Esophagus mucosa (tissue), 1 donor: ENCODE data around the gene SEMA6D. TPM values are rescaled to one million over a fixed set of nuclear protein-coding genes. Genes with fewer than 3 reads are reported as not detected.
"Not testable (repeated sequence)": the region's sequence is repeated elsewhere in the genome, so short reads cannot be mapped to it uniquely, and the experiment has no call there.

ENCODE experiments used
- ATAC-seq: fragments of 200-7000 bp; cut with Tn5 transposase; one replicate; pipeline ENCODE4 v1.9.1; 2020
- total RNA-seq: library from RNA; stranded (reverse); gene quantifications from one replicate; pipeline ENCODE4 v1.2.4, GENCODE V29; 2023
- donor health status: DM: yes; HTN: yes; CAD: no.

The SEMA6D gene
- total RNA-seq, 1 donor from 2014 or later: 0.92 TPM

DNA sequence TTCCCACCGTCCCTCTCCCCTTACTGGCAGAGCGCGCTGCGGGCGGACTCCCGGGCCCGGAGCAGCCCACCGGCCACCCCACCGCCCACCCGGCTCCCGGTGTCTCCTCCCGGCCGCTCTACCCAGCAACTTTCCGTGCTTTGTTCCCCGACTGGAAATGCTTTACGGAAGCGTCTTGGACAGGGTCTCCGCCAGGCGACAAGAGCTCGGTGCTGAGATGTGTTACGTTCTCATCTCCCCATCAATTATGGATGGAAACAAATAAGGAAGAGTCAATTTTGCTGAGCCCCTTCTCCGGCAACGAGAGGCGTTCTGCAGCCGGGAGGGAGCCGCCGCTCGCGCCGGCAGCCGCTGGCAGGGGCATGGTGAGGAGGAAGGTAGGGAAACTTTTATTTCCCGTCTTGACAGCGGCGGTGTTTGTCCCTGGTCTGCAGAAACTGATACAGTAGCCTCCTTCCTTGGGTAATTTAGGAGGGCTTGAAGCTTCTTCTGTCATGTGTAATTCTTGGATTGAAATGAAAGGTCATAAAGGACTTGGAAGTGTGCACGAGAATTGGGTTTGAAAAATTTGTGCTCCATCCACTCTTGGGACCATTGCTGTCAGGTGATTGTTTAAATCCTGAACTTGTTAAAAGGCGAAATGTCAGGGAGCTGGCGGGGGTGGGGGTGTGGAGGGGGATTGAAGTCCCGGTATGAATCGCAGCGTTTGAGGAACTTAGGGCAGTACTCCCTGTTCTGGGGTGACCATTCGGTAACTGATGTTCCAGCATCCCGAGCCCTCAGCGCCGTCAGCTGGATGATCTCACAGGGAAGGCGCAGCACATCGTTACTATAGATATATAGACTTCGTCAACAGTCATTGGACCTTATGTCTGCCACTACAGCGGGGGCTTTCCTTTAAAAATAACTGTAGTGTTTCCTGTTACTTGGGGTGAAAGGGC is 1.5 kb downstream of the SEMA6D start:
- no peak for ATAC-seq

DNA sequence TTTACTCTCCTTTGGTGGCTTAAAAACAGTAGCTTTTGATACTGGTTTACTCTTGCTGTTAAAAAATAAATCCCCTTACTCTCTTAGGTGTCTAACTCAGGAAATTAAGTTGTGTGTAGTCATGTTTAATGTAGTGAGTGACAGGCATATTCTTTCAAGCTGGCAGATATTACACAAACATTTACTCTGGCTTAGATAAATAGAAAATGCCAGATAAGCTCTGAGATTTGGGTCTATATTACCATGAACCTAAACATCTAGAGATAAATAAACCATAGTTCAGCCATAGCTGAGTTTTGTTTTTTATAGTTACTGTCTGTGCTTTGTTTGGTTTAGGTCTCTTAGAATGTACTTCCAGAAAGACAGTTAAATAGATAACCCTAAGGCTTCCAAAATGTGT is 2.4 kb downstream of the SEMA6D start:
- no peak for ATAC-seq

DNA sequence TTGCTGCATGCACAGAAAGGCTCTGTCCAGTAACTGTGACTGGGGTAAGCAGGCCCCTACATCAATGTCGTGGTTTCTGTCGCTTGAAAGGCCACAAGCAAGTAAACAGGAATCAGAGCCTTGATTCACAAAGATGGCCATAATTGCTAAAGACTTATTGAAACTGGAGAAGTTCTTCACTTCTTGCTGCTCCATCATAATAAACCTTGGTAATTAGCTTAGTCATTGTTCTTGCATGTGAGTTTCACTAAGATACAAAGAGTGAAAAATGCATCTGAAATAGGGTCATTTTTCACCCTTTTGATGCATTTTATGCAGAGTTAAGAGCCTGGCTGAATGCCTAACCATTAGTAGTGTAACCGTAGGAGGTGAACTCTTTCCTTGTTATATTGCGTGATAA is 3.2 kb downstream of the SEMA6D start:
- no peak for ATAC-seq

DNA sequence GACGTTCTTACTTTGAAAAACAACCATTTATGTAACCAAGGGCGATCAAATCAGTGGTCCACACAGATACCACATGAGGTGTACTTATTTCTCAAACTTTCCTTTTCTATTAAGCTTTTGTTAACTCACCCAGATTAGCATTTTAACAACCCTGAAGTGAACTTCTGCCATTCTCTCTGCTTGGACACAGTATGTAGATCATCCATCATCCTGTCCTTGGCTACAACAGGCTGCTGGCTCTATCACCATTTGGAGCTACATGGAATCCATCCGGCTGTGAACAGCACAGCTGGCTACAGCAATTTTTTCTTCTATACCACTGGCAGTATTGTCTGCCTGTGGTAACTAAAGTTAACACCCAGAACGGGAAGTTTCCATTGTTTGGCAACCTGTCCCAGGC is 4.4 kb downstream of the SEMA6D start:
- no peak for ATAC-seq

DNA sequence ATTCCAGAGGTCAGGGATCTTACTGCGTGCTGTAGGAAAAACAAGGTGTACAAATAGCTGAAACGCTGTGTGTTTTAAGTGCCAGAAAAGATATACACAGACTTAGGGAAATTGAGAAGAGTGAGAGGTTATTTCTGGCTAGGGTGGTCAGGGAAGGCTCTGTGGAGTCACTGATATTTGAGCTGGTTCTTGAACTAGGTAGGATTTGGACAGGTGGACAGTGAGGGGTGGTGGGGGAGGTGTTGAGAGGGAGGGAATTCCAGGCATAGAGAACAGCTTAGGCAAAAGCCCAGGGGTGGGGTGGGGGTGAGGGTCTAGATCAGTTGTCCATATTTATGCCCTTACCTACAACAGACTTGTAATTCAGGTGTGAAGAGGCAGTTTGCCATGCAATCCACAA is 7.0 kb downstream of the SEMA6D start:
- ATAC-seq: no peak

DNA sequence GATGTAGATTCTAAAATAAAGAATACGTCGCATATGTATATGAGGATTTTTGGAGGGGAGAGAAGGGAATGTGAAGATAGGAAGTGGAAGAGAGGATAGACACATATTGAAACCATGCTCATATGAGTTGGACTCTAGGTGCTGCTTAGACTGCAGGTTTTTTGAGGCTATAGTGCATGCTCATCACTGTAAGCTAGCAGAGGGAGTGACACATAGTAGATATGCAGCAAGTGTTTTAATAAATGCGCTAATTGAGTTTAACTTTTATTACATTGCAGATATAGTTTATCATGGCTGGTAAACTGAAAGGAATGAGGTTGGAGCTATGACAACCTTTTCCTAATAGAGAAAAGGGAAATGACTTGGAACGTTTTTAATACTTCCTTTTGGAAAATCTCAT is 7.7 kb downstream of the SEMA6D start:
- no peak for ATAC-seq

DNA sequence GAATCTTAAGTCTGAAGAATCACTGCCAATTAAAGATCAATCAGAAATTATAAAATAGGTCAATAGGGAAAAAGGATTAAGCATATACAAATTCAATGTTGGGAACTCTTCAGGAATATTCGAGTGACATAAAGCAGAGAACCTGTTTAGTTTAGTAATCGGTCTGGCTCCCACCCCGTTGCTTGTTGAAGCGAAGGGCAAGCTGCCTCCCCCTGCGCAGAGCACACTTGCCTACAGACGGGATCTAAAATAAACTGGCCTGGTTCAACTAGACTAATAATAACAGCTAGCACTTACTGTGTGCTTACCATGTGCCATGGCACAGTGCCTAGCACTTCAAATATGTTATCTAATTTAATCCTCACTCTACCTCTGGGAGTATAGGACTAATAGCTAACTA is 8.6 kb downstream of the SEMA6D start:
- ATAC-seq: no peak

DNA sequence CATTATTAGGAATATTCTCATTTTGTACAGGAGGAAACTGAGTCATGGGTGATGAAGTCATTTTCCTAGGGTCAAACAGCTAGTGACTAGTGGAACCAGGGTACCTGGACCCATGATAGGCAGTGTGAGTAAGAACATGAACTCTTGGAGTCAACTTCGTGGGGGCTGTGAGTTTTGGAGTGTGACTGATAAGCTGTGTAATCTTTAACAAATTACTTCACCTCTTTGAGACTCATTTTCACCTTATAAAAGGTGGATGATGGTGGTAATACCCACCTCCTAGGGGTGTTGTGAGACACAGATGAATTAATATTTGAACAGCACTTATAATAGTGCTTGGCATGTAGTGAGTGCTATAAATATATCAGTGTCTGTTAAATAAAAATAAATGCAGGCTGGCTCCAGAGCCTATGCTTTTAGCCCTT is 9.1 kb downstream of the SEMA6D start:
- no peak for ATAC-seq

DNA sequence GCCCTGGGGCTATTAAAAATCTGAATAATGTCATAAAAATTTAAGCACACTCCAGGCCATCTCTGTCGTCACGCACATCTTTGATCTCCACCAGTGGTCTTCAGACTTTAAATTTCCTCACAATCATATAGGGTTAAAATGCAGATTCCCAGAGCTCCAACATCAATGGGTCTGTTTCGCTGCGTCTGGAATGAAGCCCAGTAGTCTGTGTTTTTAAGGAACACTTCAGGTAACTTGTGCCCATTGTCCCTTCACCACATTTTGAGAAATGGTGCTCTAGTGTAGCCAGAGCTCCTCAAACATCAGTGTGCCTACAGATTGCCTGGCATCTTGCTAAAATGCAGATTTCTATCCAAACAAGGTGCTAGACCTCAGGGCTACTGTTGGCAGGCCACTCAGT is 9.8 kb downstream of the SEMA6D start:
- no peak for ATAC-seq

DNA sequence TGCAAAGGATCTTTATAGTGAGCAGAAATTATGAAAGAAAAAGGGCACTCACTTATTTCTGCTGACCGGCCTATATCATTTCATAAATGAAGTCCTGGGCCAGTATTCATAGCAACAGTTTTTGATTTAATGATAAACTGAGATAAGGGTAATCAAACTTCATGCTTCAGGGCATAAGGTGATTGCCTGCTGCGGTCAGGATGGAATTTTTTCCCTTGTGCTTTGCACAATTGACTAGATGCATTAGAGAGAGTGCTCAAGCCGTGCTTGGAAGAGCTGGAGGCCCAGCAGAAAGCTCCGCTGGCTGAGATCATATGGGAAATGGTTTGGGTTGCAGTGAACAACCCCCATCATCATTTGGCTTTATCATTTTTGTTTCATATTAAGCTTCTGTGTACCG is 10.4 kb downstream of the SEMA6D start:
- ATAC-seq: no peak

DNA sequence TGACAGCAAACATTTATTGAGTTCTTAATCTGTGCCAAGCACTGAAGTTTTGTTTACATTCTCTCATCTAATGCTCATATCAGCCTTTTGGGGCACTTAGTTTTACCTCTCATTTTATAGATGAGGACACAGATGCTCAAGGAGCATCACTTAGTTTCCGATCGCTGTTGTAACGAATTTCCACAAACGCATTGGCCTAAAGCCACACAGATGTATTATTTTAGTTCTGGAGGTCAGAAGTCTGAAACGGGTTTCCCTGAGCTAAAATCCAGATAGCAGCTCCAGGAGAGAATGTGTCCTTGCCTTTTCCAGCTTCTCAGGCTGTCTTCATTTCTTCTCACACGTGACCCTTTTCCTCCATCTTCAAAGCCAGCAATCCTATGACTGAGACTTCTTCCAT is 11.1 kb downstream of the SEMA6D start:
- no peak for ATAC-seq

DNA sequence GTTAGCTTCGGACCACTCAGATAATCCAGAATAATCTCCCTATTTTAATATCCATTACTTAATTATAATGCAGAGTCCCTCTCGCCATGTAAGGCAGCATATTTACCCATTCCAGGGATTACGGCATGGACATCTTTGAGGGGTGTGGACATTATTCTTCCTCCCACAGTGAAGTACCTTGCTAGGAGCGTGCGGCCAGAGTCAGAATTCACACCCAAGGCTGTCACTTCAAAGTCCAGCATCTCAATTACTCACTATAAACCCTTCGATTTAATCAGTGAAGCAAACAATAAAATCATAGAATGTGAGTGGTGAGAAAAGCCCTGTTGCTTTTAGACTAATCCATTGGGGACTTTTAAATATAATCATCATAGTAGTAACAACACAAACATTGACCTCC is 11.6 kb downstream of the SEMA6D start:
- ATAC-seq: no peak

DNA sequence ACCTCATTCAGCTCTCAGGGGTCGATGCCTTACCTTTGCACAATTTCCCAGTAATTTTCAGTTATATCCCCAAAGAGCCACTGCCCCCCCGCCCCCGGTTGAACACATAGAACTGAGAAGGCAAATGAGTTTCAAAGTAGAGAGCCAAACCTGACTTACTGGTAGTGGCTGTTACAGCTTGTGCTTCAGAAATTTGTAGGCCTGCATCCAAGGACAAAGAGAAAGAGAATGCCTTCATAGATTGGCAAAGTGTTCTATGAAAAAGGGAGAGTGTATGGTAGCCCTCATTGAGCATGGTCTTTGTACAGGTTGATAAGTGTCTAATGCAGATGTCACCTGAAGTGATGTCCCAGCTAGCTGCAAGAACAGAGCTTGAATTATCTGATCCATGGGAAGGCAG is 13.9 kb downstream of the SEMA6D start:
- ATAC-seq: no peak

DNA sequence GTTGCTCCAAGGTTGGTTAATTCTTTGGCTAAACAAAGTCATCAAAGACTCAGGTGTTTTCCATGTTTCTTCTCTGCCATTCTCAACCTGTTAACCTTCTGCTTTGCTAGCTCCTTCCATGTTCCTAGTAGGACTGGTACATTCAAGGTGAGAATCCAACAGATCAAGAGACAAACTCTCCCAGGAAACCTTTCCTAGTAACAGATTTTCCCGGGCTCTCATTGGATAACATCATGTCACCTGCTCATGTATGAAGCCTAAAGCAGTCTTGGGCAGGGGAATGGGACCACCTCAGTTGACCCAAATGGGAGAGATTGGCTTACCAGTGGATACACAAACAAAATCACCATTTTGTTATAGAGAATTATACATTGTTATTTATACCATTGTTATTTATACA is 14.9 kb downstream of the SEMA6D start:
- no peak for ATAC-seq

DNA sequence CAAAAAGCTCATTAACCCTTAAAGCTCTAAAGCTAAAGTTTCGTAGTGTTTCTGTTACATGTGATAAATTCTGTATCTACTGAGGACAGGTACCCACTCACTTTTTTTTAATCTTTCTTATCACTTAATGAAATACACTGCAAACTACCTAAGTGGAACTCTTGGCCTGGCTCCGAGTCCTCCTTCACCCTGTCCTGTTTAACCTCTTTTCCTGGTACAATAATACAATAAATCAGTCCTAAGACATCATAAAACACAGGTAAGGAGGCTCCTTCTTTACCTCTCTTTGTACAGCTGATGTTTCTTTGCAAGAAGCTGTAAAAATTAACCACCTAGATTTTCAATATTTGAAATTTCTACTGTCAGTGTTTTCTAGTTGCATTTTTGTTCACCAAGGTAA is 15.8 kb downstream of the SEMA6D start:
- no peak for ATAC-seq

DNA sequence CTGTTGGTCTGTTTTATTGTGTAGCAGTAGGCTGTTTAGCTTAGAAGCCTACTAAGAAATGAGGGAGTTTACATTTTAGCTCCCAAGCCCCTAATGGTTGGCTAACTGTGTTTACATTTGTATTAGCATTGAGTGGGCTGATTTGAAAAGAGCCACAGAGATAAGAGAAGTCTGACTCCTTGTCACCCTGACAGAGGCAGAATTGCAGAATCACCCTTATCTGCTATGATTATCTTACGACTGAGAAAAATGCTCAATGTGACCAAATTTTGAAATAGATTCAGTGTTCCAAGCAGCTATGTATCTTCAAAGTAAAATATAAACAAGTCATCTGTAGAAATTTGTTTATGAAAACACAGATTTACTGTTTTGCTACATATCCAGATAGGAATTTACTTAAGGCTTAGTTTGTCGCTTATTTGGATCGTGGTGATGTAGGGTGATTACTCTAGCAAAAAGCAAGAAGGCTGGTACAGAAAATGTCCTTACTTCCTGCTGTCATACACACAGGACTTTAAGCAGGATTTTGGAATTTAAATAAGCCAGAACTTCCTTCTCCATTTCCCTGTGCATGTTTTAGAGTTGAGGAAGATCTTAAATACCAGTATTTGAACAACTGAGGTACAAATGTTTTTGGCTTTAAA is 19.0 kb downstream of the SEMA6D start:
- no peak for ATAC-seq

DNA sequence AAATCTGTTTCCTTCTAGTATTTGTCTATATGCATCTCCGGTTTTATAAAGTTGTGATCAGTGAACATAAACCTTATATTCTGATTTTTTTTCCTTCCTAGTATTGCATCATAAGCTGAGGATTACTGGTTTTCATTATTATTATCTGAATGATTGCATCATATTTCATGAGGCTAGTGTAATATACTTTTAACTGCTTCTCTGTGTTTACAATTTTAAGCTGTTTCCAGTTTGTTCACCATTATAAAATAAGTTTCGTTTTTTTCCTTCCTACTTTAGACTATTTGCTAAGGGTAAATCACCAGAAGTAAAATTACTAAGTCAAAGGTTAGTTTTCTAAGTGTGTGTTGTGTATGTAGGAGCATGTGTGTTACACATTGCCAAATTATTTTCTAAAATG is 20.2 kb downstream of the SEMA6D start:
- ATAC-seq: no peak

DNA sequence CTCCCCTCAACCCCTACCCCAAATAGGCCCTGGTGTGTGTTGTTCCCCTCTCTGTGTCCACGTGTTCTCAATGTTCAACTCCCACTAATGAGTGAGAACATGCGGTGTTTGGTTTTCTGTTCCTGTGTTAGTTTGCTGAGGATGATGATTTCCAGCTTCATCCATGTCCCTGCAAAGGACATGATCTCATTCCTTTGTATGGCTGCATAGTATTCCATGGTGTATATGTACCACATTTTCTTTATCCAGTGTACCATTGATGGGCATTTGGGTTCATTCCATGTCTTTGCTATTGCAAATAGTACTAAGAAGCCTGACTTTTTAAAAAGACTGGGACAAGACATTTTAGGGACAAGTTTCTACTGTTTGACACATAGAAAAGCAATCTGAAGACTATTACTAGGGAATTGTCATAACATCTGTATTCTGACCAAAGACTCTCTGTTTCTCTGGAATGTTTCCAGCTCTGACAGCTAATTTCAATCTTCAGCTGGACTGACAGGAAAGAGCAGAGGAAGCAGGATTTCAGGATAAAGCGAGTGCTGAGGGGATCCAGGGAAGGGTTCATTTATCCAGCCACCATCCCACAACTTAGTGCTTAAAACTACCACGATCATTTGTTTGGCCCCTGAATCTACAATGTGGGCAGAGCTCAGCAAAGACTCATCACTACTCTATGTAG is 21.0 kb downstream of the SEMA6D start:
- ATAC-seq: not testable (repeated sequence)

DNA sequence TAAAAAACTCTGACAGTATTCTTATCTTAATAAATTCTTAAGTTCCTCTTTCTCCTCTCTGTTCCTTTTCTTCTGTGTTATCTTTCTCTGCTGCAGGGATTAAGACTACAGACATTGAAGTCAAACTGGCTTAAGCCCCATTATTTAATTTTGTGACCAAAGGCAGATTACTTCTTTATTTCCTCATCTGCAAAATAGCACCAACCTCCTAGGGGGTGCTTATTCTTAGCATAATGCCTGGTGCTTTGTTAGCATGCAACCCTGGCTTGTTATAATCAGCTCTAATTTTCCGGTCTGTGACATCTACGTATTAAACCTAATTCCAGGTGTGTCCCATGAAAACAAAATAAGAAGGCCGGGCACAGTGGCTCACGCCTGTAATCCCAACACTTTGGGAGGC is 23.8 kb downstream of the SEMA6D start:
- no peak for ATAC-seq

DNA sequence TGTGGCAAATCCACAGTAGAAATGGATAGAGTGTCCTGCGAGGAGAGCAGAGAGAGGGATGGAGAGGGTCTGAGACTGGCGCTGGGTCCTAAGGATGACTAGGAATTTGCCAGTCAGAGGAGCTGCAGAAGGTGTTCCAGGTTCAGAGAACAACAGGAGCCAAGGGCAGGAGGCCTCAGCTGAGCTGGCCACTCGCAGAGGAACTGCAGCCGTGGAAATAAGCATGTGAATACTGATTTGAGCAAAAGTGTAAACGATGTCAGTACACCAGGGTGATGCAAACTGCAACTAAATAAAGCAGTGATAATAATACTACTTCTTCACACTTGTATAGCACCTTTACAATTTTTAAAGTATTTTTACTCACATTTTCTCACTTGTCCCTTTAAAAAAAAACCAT is 24.6 kb downstream of the SEMA6D start:
- no peak for ATAC-seq

DNA sequence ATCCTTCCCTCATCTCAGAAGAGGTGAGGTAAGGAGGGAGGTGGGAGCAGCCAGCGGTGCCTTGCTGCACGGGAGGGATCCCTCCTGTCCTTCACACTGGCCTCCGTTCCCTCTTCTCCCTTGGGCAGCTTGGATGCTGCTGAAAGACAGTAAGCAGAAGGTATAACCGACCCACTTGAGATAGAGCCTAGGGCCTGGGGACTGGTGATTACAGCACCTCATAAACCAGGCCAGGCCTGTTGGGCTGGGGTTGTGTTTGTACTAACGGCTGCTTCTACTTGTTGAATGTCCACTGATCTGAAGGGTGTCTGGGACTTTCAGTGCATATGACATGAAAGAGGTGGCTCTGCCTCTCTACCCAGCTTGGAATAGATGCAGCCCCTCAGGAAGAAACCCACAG is 25.0 kb downstream of the SEMA6D start:
- no peak for ATAC-seq

DNA sequence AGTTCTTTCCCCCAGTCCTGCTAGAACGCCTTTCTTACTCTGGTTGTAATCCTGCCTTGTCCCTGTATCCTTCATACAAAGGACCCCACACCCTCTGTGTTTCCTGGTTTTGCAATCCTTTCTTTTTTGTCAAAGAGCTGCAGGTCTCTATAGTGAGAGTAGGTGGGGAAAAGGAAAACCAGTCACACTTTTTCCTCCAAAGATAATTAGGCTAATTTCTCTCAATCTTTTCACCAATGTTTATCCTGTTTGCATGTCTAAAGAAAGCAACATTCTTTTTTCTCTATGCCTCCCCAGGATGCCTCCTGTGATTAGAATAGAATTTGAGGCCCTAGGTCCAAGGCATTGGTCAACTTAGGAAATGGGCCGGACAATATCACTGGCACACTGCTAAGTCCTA is 25.4 kb downstream of the SEMA6D start:
- no peak for ATAC-seq

DNA sequence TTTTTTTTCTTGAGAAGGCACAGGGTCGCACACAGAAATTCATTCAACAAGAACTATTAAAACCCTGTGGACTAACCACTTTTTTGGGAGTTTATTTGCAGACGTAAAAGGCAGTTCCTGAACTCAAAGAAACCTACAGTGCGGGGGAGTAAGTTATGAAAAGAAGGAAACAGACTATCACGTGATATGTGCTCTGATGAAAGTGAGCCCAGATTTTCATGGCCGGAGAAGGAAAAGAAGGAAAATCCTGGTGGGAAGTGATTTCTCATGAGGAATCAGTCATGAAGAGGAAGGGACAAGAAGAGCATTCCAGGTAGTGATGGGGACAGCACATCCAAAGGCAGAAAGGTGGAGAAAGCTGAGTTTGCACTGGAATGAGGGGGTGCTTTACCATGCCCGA is 26.1 kb downstream of the SEMA6D start:
- ATAC-seq: no peak

DNA sequence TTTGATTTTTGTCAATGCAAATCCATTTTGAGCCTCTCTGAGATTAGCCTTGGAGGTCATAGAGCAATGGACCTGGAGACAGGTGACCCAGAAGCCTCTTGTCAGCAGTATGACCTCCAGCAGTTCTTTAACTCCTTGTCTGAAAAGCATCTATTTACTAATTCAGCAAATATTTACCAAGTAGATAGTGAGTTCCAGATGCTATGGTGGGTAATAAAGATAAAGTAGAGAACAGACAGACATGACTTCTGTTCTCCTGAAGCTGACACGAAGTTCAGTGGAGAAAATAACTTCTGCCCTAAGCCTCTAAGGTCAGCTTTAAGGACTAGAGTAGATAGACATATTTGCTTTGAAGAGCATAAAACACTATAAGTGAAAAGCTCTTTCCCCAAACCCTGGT is 26.6 kb downstream of the SEMA6D start:
- no peak for ATAC-seq
